Activated CD4-positive, alpha-beta T cell treated with anti-CD3 and anti-CD28 coated beads, Interleukin-2, amount 10 ng/mL, durations not matched to agents 7 days and 5 days (primary cell): Measurements from ENCODE around the gene DENND4B. TPM values are rescaled to one million over a fixed set of nuclear protein-coding genes. Genes with fewer than 3 reads are reported as not detected.

ENCODE experiments used
- CTCF ChIA-PET: fragments of 350-600 bp; sonication (Branson Sonifier 250); formaldehyde crosslinking; loops from one replicate; lab custom pipeline; 2021; ENCODE audit warnings: antibody characterized with exemption; lab: Charles Lee
- POLR2A ChIA-PET: fragments of 350-600 bp; sonication (Branson Sonifier 250); formaldehyde crosslinking; loops from one replicate; lab custom pipeline; 2021; ENCODE audit warnings: antibody characterized with exemption; lab: Charles Lee
- DNase-seq: peaks from one replicate; pipeline ENCODE4 v3.0.0-alpha.2; 2020
- H3K27ac Mint-ChIP-seq: one replicate; pipeline ENCODE4 v1.8.0; 2021; ENCODE audit warnings: mild to moderate bottlenecking, moderate library complexity, mixed read lengths
- H3K27me3 Mint-ChIP-seq: one replicate; pipeline ENCODE4 v1.8.0; 2021; ENCODE audit warnings: mixed read lengths
- H3K36me3 Mint-ChIP-seq: one replicate; pipeline ENCODE4 v1.8.0; 2021; ENCODE audit warnings: low read depth, mixed read lengths
- H3K4me1 Mint-ChIP-seq: one replicate; pipeline ENCODE4 v1.8.0; 2021; ENCODE audit warnings: mixed read lengths
- H3K4me3 Mint-ChIP-seq: one replicate; pipeline ENCODE4 v1.8.0; 2021; ENCODE audit warnings: mild to moderate bottlenecking, moderate library complexity, mixed read lengths
- H3K9me3 Mint-ChIP-seq: one replicate; pipeline ENCODE4 v1.8.0; 2021; ENCODE audit warnings: mixed read lengths
- total RNA-seq, 2 experiments: library from RNA; stranded (reverse); gene quantifications; one replicate each; pipeline ENCODE4 v1.2.3, GENCODE V29; 2021

DENND4B gene
- total RNA-seq, 2 experiments from 2014 or later = 165 to 180 TPM

DNA sequence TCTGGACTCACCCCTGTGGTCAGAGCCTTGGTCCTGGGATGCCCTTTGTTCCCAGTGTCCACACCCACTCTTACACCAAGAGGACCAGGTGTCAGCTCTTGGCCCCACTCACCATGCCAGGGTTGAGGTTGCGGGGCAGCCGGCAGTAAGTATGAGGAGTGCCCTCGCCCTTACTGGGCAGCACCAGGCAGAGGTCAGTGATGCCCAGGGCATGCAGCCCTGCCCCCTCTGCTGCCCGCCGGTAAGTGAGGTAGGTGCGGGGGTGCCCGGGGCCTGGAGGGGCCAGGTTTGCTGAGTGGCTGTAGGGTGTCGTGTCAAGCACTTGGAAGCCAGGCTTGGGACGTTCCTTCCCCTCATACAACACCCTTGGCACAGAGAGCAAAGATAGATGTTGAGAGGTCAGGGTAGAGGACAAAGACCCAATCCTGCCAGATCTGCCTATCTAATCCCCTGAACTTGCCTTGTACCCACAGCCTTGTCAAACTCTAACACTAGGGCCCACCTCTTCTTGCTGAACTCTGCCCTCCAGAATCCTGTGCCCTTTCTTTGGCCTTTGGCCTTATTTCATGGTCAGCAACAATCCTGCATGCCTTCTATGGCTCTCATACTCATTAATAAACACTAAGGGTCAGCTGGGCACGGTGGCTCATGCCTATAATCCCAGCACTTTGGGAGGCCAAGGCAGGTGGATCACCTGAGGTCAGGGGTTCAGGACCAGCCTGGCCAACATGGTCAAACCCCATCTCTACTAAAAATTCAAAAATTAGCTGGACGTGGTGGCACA is 3.6 kb downstream of the DENND4B start:
- Mint-ChIP-seq H3K27me3 (no peaks in the 10 kb centered on the region), H3K4me1 (peaks cover 31% of the 10 kb centered on the region), H3K4me3 (no peak overlapping the region), H3K9me3 (no peaks in the 10 kb centered on the region), H3K27ac (no peak overlapping the region), H3K36me3 (peaks cover 49% of the 10 kb centered on the region)
- POLR2A ChIA-PET = interaction anchor here (0.6 kb wide), 1 partner anchor 22 kb away, joined by 4 read pairs; no protein-coding TSS in a partner anchor
- CTCF ChIA-PET = interaction anchor here (0.6 to 2.2 kb wide), 3 partner anchors 12 to 20 kb away, joined by 3 to 10 read pairs (median 5); partner anchors contain the start of gene GATAD2B
- no peak for DNase-seq

DNA sequence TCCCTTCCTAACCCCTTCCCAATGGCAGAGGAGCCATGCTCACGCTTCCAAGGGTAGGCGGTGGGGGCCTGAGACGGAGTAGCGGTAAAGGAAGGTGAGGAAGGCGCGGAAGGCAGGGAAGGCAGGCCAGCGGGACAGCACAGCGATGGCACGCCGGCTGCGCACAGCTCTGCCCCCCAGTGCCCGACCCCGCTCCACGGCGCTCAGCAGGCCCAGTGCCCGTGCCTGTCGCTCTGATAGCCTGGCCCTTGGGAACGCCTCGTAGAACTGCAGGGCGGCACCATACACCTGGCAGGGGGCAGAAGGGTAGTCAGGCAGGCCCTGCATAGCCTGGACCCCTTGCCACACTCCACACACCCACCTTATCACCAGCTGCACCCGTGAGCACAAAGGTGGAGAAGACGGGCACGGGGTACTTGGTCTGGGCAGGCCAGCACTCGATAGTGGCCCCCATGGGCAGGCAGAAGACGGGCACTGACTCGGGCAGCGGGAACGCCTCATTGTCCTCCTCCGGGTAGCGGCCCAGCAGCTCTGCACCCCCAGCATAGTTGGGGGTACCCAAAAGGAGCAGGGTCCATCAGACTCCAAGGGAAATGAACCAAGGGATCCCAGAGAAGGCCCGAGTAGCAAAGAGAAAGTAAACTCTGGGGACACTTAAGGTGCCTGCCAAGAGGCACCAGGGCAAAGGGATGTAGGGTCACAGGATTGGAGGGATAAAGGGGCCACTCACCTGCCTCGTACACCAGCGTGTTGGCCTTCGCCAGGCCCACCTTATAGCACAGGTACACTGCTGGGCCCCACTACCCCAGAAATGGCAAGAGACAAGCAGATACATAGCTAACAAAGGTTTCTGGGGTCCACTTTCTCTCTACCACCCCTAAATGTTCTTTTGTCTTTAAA is 4.4 kb downstream of the DENND4B start:
- H3K9me3 Mint-ChIP-seq = no peaks in the 10 kb centered on the region
- ChIA-PET POLR2A (no interaction called here), CTCF (interaction anchor here (0.6 to 1.2 kb wide), 3 partner anchors 11 to 133 kb away, joined by 3 to 7 read pairs (median 5); no protein-coding TSS in a partner anchor)
- H3K4me3 Mint-ChIP-seq = no peak overlapping the region
- no peak overlapping the region for H3K27ac Mint-ChIP-seq
- no peak for DNase-seq
- H3K4me1 Mint-ChIP-seq = peaks cover 30% of the 10 kb centered on the region
- H3K36me3 Mint-ChIP-seq = peaks cover 54% of the 10 kb centered on the region
- H3K27me3 Mint-ChIP-seq = no peaks in the 10 kb centered on the region

DNA sequence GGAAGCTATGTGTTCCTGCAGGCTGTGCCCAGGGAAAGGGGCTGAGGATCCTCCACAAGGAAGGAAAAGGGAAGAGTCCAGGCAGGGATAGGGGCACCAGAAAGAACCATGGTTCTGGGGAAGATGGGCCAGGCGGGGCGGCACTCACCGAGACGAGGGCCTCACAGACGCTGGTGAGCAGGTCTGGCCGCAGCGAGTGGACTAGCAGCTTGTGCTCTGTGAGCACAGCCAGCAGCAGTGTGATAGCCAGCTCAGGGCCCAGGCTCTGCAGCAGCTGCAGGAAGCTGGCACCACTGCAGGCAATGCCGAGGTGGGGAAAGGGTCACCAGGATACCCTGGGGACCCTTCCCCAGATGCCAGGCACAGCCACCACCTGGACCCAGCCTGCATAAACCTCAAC is 5.8 kb downstream of the DENND4B start:
- Mint-ChIP-seq H3K4me3 (no peak overlapping the region), H3K27ac (no peak overlapping the region), H3K36me3 (peaks cover 66% of the 10 kb centered on the region), H3K4me1 (peaks cover 28% of the 10 kb centered on the region), H3K9me3 (no peaks in the 10 kb centered on the region), H3K27me3 (no peaks in the 10 kb centered on the region)
- ChIA-PET POLR2A (no interaction called here), CTCF (interaction anchor here (0.5 to 2.0 kb wide), 4 partner anchors 15 to 27 kb away, joined by 3 to 6 read pairs (median 4); partner anchors contain the start of gene CREB3L4)
- no peak for DNase-seq

DNA sequence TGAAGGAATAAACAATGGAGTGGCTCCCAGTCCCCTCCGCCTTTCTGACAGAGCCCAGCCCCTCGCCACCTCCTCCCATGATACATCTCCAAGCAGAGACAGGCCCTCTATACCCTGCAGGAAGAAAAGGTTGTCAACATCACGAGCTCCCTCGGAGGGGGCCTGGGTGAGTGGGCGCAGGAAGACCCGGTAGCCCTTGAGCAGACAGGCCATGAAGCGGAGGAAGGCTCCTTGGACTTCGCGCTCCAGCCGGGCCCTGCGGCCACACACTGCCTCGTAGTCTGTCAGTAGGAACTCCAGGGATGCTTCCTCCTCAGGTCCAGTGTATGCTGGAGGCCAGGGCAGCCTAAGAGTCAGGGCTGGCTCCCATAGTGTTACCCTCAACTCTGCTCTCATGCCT is 7.0 kb downstream of the DENND4B start:
- Mint-ChIP-seq H3K27ac (no peak overlapping the region), H3K9me3 (no peaks in the 10 kb centered on the region), H3K4me3 (no peak overlapping the region), H3K4me1 (peaks cover 24% of the 10 kb centered on the region), H3K36me3 (peaks cover 64% of the 10 kb centered on the region), H3K27me3 (no peaks in the 10 kb centered on the region)
- CTCF ChIA-PET = interaction anchor here (0.9 to 2.0 kb wide), 2 partner anchors 18 to 27 kb away, joined by 3 to 6 read pairs; no protein-coding TSS in a partner anchor
- DNase-seq = no peak
- POLR2A ChIA-PET = no interaction called here

DNA sequence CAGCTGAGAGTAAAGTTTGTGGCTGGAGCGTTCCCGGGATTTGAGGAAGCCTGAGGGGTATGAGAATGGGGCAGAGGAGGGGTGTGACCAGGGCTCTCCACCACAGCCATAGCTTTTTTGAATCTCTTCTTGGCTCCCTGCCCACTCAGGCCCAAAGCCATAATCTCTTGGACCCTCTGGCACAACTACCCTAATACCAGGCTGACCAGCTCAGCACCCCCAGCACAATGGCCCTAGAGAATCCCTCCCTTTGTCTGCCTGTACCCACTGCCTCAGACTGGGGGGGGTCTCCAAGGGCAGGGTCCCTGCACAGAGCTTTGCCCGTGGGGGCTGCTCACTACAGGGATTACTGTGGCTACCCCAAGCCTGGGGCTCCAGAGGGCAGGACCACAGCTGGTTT is 7.5 kb downstream of the DENND4B start:
- Mint-ChIP-seq H3K4me1 (peaks cover 20% of the 10 kb centered on the region), H3K36me3 (peaks cover 64% of the 10 kb centered on the region), H3K4me3 (no peak overlapping the region), H3K27me3 (no peaks in the 10 kb centered on the region), H3K27ac (no peak overlapping the region), H3K9me3 (no peaks in the 10 kb centered on the region)
- ChIA-PET CTCF (interaction anchor here (2.0 kb wide), 1 partner anchor 18 kb away, joined by 6 read pairs; no protein-coding TSS in a partner anchor), POLR2A (no interaction called here)
- DNase-seq = no peak

DNA sequence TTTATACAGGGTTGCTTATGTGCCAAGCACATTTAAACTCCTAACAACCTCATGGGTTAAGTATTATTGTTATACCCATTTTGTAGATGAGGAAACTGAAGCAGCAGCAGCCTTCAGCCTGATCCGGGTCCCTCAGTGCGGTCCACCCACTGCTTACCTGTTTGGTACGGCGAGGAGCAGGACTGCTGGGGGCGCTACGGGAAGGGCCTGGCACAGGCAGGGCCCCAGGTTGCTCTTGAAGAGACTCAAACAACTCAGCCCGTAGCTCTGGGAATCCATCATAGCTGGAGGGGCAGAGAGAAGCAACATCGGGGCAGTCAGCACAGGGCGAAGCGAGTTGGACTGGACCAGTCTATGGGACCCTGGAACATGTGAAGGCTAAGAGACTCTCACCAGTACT is 9.2 kb downstream of the DENND4B start:
- Mint-ChIP-seq H3K4me3 (no peak overlapping the region), H3K27ac (no peak overlapping the region), H3K36me3 (peaks cover 57% of the 10 kb centered on the region), H3K9me3 (no peaks in the 10 kb centered on the region), H3K27me3 (no peaks in the 10 kb centered on the region), H3K4me1 (peaks cover 7% of the 10 kb centered on the region)
- DNase-seq = no peak
- POLR2A ChIA-PET = no interaction called here
- CTCF ChIA-PET = interaction anchor here (0.8 to 0.9 kb wide), 2 partner anchors 9 kb away, joined by 3 to 5 read pairs; partner anchors contain the start of gene DENND4B

DNA sequence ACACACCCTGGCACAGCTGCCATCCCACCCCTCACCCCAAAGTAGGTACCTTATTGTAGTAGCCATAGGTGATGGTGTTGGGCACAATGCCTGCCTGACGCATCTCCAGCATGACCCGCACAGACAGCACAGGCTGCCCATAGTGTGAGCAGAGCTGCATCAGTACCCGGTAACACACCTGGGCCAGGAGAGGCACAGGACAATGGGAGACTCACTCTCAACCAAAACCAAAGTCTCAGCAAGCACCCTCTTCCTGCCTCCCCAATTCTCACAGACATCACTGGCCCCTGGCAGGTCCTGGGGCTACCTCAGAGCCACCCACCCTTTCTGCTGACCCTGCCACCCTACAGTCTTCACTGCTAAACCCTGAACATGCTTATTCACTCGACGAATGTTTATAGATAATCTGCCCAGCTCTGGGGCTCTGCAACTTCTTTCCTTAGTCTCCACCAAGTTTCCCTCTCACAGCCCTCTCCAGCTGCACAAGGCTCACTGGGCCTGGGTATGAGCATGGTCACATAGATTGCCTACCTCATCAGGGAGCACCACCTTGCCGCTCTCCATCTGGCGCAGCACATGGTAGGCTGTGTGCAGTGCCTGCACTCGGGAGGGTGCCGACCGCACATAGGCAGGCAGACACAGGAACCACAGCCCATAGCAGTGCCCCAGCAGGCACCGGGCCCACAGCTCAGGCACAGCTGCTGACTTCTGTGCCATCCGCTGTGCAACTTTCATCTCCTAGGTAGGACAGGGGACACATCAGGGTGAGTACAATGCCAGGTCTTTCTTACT is 10.3 kb downstream of the DENND4B start:
- Mint-ChIP-seq H3K4me1 (peaks cover 7% of the 10 kb centered on the region), H3K27ac (no peak overlapping the region), H3K36me3 (peaks cover 56% of the 10 kb centered on the region), H3K27me3 (no peaks in the 10 kb centered on the region), H3K4me3 (no peak overlapping the region), H3K9me3 (no peaks in the 10 kb centered on the region)
- no peak for DNase-seq
- POLR2A ChIA-PET = no interaction called here
- CTCF ChIA-PET = interaction anchor here (1.0 kb wide), 1 partner anchor 11 kb away, joined by 5 read pairs; the partner anchor contains the start of gene DENND4B

DNA sequence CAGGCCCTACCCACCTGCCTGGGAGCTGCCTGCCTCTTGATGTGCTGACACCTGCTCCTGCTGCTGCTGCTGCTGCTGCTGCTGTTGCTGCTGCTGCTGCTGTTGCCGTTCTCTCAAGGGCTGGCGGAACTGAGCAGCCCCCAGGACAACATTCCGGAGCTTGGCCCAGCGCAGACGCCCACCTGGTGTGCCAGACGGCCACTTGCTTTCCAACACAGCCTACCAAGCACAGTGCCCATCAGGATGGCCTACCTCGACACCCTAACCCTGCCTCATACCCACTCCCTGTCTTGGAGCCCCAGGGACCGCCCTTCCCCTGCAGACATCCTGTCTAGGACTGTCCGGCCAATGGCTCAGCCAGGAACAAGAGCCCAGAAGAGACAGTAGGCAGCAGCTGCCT is 11.8 kb downstream of the DENND4B start:
- Mint-ChIP-seq H3K4me1 (peaks cover 3% of the 10 kb centered on the region), H3K27me3 (no peaks in the 10 kb centered on the region), H3K36me3 (peaks cover 48% of the 10 kb centered on the region), H3K27ac (no peak overlapping the region), H3K9me3 (no peaks in the 10 kb centered on the region), H3K4me3 (no peak overlapping the region)
- DNase-seq = no peak
- CTCF ChIA-PET = interaction anchor here (0.5 to 1.9 kb wide), 2 partner anchors 10 to 38 kb away, joined by 4 read pairs; no protein-coding TSS in a partner anchor
- POLR2A ChIA-PET = no interaction called here

DNA sequence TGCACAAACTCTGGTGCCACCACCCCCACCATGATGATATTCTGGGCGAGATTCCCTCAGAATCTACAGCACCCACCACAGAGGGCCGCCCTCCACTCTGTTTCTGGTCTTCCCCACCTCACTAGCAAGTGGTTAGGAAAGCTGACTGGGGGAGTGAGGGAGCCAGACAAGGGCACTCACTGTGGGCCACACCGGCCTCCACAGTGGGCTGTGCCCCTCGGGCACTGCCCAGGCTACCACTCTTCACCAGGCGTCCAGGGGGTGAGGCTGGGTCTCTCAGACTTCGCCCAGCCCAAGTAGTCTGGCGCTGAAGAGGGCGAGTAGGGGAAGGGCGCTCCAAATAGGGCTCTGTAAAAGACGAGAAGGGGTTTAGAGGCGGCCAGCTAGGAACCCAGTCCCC is 12.6 kb downstream of the DENND4B start:
- DNase-seq = no peak
- ChIA-PET CTCF (interaction anchor here (0.6 to 1.9 kb wide), 2 partner anchors 11 to 99 kb away, joined by 4 read pairs; no protein-coding TSS in a partner anchor), POLR2A (no interaction called here)
- Mint-ChIP-seq H3K27me3 (no peaks in the 10 kb centered on the region), H3K4me3 (no peak overlapping the region), H3K4me1 (peaks cover 6% of the 10 kb centered on the region), H3K27ac (no peak overlapping the region), H3K36me3 (peaks cover 44% of the 10 kb centered on the region), H3K9me3 (no peaks in the 10 kb centered on the region)

DNA sequence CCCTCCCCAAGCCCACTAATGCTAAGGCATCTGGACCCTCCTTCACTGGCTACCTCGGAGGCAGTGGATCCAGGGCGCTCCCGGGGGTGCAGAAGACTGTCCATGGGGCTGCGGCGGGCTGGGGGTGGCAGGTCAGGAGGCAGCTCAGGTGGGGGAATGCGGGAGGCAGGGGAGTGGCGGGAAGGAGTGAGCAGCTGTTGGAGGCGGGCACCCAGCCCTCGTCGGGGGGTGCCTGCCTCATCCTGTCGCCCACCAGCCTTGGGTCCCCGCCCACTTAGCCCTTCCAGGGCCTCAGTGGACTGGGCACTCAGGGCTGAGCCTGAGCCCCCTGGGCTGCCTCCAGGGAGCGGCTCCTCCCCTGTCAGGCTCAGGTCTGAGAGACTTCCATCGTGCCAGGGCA is 13.1 kb downstream of the DENND4B start:
- Mint-ChIP-seq H3K27ac (no peak overlapping the region), H3K36me3 (peaks cover 41% of the 10 kb centered on the region), H3K27me3 (no peaks in the 10 kb centered on the region), H3K4me3 (no peak overlapping the region), H3K9me3 (no peaks in the 10 kb centered on the region), H3K4me1 (peaks cover 10% of the 10 kb centered on the region)
- CTCF ChIA-PET = interaction anchor here (0.6 to 1.9 kb wide), 2 partner anchors 11 to 98 kb away, joined by 4 read pairs; no protein-coding TSS in a partner anchor
- DNase-seq = no peak
- POLR2A ChIA-PET = no interaction called here

DNA sequence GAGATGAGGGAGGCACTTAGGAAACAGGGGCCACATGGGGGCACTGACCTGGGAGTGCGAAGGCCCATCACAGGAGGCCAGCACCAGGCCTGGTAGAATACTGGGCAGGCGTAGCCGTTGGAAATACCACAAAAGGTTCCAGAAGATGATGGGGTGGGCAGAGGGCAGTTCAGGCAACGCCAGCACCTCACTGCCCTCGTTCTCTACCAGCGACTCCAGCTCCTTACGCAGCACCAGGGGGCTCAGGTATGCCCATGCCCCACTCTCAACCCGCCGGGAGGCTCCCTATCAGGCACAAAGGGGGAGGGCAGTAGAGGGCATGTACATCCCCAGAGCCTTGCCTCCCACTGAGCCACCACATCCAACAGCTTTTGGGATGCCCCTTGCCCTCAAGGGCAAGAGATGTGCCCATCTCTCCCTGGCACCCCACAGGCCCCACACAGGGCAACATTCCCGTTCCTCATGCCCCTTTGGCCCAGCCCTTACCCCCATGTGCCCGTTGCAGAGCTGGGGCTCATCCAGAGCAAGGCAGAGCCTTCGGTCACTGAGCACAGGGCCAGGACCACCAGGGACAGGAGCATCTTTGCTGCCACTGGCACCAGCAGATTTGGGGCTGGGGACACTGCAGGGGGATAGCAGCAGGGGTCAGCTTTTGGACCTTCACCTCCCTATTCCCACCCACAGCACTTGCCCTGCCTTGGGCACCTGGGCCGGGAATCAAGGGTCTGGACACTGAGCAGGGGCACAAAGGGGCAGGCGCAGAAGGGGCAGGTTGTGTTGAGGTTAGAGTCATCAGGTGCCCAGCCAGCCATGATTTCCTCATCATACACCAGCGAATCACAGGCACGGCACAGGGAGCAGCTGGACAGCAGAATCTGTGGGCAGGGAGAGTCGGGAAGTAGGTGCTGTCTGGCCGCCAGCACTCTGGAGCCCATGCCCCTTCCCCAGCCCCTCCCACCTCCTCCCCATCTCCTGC is 14.1 kb downstream of the DENND4B start:
- no peak for DNase-seq
- Mint-ChIP-seq H3K36me3 (peaks cover 36% of the 10 kb centered on the region), H3K27me3 (no peaks in the 10 kb centered on the region), H3K9me3 (no peaks in the 10 kb centered on the region), H3K27ac (no peak overlapping the region), H3K4me3 (no peak overlapping the region), H3K4me1 (peaks cover 14% of the 10 kb centered on the region)
- ChIA-PET CTCF (interaction anchor here (1.3 kb wide), 1 partner anchor 14 kb away, joined by 3 read pairs; the partner anchor contains the start of gene DENND4B), POLR2A (no interaction called here)
